ENCODE measurements around the gene ANK3.
"Not testable (repeated sequence)": the region's sequence is repeated elsewhere in the genome, so short reads cannot be mapped to it uniquely, and the experiment has no call there.

Gene ANK3

DNA sequence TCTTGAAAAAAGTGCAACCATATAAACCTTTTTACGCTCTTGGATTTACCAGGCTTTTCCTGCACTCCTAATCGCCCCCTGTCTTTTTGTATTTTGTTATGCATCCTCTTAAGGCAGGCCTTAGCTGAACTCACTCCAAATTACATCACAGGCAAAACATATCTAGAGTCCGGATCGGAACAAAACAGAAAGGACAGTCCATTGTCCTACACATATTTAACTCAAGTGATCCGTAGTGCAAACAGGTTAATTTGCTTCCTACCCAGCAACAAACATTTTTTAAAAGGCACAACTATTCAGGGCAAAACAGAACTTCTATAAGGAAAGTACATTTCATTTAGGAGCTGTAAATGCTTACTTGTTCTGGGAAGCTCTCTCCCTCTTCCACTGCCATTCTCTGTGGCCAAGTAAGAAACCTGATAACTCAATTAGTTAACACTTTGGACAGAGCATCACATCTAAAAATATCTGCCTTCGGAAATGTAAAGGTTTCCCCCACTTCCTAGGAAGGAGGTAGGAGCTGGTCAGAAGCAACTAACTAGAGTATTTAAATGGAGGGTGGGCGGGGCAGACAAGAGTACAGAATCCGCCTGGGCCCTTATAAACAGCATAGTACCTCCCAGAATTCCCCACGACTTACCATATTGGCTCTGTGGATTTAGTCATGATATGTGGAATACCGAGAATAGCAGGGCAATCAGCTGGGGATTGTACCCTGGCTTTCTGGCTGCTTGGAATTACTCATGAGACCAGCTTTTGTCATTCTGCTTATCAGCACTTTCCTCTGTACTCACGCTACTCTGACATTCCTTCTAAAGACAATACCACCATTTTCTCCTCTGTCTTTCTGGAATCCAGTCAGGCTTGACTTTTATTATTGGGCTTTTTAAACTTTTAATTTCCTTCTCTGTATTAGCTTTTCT is 89.5 kb downstream of the ANK3 start:
- no peak for DNase-seq

DNA sequence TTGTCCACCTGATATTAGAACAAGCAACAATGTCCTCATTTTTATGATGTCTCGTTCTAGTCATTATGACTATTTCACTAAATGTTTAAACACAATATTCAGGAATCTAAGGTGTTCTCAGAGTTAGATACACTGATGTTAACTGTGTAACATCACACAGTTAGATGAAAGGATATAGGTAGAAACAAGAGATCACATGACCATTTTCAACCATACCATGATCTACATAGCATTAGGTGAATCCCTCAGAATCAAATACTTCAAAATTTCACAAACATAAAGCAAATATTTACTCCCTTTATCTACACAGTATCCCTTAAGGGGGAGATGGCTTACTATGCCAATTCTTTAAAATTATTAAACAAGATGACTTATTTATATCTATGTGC is 90.3 kb downstream of the ANK3 start:
- DNase-seq, result no peak

DNA sequence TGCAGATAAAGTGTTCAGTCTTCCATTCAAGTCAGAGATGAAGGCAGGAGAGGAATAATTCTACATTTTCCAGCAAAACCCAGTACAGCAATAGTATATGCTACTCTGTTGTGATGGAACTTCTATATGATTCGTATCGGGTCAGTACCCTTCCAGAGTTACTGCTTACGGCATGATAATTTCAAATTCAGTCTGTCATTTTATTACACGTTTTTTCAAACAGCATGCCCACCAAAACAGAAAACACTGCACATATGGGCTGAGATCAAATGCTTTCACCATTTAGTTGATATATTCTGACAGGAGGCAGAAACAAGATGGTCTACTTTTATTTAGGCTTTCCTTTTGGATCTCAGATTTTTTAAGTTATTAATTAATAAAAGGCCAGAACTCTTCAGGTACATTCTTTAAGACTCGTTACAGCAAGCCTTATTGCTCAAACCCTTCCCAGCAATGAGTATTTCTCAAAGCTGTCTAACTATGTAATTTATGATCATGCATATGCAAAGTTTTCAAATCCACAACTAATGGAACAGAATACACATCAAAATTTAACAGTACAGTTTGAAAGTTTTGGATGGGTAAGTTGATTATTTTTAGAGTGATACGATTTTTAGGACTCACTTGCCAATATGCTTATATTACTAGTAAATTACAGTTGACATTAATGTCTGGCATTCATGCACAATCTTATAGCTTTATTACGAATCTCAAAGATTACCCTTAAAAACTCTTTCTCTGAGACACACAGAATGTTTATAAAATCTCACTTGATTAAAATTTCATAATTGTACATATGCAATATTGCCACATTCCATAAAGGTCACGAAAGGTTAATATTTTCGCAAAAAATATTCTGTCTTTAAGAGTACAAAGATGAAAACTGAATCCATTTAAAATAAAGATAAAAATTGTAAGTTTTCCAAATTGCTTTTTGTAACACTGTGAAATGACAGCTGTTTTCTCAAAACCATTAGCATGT is 91.0 kb downstream of the ANK3 start:
- no peak for DNase-seq

DNA sequence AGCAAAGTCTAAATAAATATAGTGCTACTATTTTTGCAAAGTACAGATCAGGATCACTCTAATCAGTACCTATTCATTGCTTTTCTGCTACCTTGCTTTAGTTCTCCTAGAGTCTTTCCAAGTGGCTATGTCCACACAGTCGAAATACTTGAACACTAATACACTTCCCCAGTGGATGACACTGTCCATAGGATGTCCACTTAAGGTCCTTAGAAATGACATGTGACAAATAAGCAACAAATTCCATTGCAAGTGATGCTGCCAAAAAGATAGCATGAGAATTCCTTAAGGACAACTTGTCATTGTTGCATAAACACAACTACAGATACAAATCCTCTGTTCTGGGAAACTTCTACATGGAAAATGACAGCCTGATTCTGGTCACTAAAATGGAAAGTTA is 93.6 kb downstream of the ANK3 start:
- no peak for DNase-seq

- no peak for DNase-seq
Measured at GRCh38 chr10:60295028-60295937, 94.4 kb downstream of the ANK3 start.

DNA sequence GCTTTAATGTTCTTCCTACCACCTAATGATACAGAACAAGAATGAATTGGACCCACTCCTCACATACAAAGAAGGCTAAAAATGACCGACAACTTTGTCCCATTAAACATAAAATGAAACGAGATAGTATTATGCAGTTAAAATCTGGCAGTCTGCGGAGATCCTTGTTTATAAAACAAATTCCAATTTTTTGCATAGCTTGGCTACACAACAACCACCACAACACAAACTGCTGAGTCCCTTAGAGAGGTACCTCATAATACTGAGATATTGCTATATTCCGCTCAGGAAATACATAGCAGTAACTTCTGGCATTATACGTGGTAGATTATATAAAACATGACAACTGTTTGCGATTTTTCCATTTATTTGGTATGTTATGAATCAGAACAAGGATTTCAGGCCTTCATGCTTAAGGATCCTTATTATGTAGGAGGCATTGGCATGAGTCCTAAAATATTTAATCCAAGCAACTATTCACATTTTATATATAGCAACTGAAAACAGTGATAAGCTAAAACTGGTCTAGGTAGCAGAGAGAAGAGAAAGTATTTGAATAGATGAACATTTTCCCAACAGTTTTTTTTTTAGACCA is 96.0 kb downstream of the ANK3 start:
- DNase-seq, result no peak

DNA sequence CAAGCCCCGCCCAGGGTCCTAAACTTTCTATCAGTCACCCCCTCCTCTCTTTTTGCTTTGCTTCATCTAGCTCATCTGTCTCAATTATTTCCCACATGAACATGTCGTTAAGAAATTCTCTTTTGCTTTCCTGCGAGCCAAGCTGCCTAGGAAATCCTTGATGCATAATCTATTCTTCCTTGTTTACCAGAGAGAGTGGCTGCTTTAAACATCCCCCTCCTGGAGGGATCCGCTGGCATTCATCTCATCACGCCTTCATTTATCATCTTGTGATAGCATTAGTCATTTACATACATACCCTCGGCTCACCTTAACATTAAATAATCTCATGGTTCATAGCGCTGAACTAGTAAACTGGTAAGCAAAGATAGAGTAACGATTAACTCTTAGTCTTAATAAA is 96.7 kb downstream of the ANK3 start:
- DNase-seq, result no peak

- DNase-seq, result not testable (repeated sequence)
Measured at GRCh38 chr10:60292536-60292935, 97.1 kb downstream of the ANK3 start.

GRCh38 chr10:60291344-60291930 is 98.2 kb downstream of the ANK3 start:
- DNase-seq, result no peak

DNA sequence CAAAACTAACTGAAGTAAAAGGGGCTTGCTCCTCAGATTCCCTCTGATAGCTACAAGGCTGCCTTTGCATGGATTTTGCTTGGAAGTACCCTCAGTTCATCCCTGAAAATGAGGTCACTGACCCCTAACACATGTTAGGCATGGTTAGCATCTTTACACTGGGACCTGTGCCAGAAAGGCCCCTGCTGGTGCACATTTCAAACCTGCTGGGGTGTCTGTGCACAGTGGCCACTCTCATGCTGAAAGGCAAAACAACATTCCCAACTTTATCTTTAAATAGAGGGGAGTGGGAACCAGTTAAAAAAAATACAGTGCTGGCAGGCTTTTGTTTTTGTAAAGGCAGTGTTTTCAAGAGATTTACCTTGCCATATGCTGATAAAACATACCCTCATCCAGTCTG is 99.1 kb downstream of the ANK3 start:
- no peak for DNase-seq

DNA sequence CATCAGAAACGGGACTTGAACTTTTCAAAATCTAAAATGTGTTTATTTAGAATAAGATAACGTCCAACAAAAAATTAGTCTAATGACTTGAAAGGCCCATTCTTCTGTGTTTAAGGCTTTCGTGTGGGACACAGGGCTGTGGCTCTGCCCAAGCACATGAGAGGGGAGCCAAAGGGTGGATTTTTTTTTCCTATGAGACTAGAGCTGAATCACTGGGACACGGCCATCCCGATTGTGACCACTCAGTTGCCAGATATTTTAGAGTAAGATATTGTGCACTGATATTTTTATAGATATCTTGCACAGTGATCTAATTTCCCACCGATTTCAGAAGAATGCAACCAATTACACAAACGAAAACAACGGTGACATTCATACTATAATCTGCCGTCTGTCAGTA is 99.9 kb downstream of the ANK3 start:
- DNase-seq, result no peak

DNA sequence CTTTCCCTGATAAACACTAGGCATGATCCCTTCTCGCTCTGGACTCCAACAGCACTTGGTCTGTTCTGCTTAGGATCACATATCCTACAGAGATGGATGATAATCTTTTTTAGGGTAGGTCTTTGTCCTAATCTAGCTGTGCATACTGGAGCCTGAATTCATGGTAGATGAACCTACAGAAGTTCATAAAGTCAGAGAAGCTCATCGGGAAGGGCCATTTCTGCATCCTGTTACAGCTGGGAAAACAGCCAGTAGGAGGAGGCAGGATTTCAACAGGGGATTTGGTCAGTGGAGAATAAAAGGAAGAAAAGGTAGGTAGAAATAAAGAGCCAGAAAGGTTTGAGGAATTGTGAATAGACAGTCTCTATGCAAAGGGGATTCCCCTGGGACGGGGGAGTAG is 101.4 kb downstream of the ANK3 start:
- DNase-seq, result no peak

GRCh38 chr10:60286559-60286958 is 103.1 kb downstream of the ANK3 start:
- DNase-seq, result no peak

GRCh38 chr10:60283397-60283796 is 106.3 kb downstream of the ANK3 start:
- no peak for DNase-seq

- DNase-seq, result no peak
Measured at GRCh38 chr10:60282771-60283353, 106.8 kb downstream of the ANK3 start.

GRCh38 chr10:60281792-60282353 is 107.8 kb downstream of the ANK3 start:
- no peak for DNase-seq

GRCh38 chr10:60281331-60281730 is 108.3 kb downstream of the ANK3 start:
- no peak for DNase-seq

- DNase-seq, result no peak
Measured at GRCh38 chr10:60280475-60280874, 109.2 kb downstream of the ANK3 start.

DNA sequence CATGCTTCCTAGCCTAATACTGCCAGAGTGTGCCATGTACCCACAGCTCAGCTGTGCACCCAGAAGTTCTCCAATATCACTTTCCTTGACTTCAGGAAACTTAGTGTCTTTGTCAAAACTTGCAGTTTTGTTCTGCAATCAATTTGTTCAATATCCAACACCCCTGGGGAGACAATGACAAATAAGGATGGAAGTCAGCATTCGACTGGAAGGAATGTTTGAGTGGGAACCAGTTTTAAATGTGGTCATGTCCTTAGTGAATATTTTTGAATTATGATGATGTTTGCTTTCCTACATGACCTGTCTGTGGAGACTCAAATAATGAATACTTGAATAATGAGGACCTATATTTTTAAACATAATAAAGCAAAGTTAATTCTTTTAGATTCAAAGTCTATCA is 112.0 kb downstream of the ANK3 start:
- DNase-seq, result no peak

DNA sequence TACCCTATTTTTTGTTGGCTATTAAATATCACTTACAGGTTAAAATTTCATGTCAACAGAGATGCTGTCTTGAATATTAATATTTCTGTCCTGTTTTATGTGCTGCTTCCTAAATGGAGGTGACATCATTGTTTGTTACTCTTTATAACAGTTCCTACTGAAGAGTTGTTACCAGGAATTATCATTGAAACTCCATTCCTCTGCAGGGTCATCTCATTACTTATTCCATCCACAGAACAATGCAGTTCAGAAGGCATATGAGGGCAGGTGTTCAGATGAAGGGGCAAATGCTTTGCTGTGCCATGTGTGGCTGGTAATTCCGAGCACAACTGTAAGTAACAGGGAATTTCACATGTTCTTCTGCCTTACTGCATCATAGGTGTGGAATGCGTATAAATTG is 113.4 kb downstream of the ANK3 start:
- no peak for DNase-seq

All from GOT3 (cell line).